Hepatocyte (in vitro differentiated cells): ENCODE results near the gene GSG1.

Experiments used
- EZH2phosphoT487 ChIP-seq: fragments of 200-600 bp; sonication (generic); IDR thresholded peaks from one replicate; pipeline ENCODE4 v1.6.1; 2018; ENCODE audit warnings: antibody characterized with exemption, mild to moderate bottlenecking, low read depth, moderate library complexity; ENCODE audit not compliant: unreplicated experiment, severe bottlenecking
- TF ChIP-seq, protein P1 (sequence below): fragments of 200-600 bp; sonication (generic); IDR thresholded peaks from 2 replicates; pipeline ENCODE4 v1.5.1; 2016; ENCODE audit warnings: antibody characterized with exemption, mild to moderate bottlenecking; ENCODE audit not compliant: poor library complexity

DNA sequence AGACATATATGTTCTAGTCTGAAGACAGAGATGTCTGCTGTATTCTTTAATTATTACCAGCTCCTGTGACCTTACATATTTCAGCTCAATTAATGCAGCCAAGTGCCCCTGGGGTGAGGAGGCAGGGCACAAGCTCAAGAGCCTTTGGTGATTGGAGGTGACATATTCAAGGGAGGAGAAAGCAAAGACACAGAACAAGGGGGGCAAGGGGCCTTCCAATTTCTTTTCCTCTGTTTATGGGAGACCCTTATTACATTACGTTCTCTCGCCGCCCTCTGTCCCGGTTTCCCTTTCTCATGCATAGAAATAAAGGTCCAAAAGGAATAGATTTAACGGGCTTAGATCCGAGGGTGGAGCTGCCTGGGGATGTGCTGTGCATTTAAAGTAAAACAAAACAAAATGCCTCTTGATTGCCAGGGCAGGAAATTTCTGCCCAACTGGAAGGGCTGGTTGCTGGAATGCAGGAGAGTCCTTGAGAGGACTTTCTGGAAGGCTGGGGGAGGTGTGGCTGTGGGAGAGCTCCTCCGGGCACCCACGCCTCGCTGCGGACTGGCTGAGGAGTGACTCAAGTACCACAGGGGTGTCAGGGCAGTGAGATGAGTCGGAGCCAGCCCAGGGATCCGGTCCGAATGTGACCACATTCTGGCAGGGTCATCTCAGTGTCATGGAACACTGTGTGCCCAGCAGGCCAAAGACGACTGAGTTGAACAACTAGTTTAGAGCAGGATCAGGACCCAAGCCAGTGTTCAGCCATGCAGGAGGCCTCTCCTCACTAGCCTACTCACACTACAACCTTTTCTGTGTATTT is 32.1 kb upstream of the GSG1 start:
- TF ChIP-seq, protein P1, sequence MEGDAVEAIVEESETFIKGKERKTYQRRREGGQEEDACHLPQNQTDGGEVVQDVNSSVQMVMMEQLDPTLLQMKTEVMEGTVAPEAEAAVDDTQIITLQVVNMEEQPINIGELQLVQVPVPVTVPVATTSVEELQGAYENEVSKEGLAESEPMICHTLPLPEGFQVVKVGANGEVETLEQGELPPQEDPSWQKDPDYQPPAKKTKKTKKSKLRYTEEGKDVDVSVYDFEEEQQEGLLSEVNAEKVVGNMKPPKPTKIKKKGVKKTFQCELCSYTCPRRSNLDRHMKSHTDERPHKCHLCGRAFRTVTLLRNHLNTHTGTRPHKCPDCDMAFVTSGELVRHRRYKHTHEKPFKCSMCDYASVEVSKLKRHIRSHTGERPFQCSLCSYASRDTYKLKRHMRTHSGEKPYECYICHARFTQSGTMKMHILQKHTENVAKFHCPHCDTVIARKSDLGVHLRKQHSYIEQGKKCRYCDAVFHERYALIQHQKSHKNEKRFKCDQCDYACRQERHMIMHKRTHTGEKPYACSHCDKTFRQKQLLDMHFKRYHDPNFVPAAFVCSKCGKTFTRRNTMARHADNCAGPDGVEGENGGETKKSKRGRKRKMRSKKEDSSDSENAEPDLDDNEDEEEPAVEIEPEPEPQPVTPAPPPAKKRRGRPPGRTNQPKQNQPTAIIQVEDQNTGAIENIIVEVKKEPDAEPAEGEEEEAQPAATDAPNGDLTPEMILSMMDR, result no peak
- no peak for TF ChIP-seq EZH2phosphoT487
